Skeletal muscle tissue (tissue), 4 donors: ENCODE data around the gene SPDEF. TPM values are rescaled to one million over a fixed set of nuclear protein-coding genes. Genes with fewer than 3 reads are reported as not detected.
A peak's percentile ranks its signal among the peaks of the same experiment; 100 is the strongest.

Experiments
- H3K27ac ChIP-seq: one replicate; pipeline ENCODE4 v1.7.0; 2013; ENCODE audit warnings: mild to moderate bottlenecking, low read depth, low read length, inconsistent platforms
- H3K27me3 ChIP-seq, 3 donors: one replicate each; pipeline ENCODE4 v1.7.0; 2013; ENCODE audit warnings: low read length in 3 of 3; ENCODE audit not compliant: control insufficient read depth in 3 of 3, insufficient read depth in 3 of 3
- H3K36me3 ChIP-seq, 3 donors: one replicate each; pipeline ENCODE4 v1.7.0; 2013; ENCODE audit warnings: low read length in 3 of 3; ENCODE audit not compliant: control insufficient read depth in 3 of 3, insufficient read depth in 3 of 3
- H3K4me1 ChIP-seq, 3 donors: one replicate each; pipeline ENCODE4 v1.7.0; 2013; ENCODE audit warnings: low read length in 3 of 3, mild to moderate bottlenecking in 3 of 3; ENCODE audit not compliant: control insufficient read depth in 3 of 3, insufficient read depth in 3 of 3
- H3K4me3 ChIP-seq, 3 donors: one replicate each; pipeline ENCODE4 v1.7.0; 2013; ENCODE audit warnings: low read length in 3 of 3
- H3K9ac ChIP-seq, 3 donors: one replicate each; pipeline ENCODE4 v1.7.0; 2013; ENCODE audit warnings: low read length in 3 of 3, mild to moderate bottlenecking in 3 of 3, moderate library complexity in 2 of 3, low read depth in 1 of 3
- H3K9me3 ChIP-seq, 3 donors: one replicate each; pipeline ENCODE4 v1.7.0; 2013; ENCODE audit warnings: low read length in 3 of 3; ENCODE audit not compliant: control insufficient read depth in 3 of 3
- total RNA-seq: library from RNA; depleted of rRNA; stranded (reverse); fragments of >200 nt; gene quantifications from one replicate; pipeline ENCODE4 v1.2.3, GENCODE V29; 2014
- donor health status: Osteomylitis.

Gene SPDEF
- total RNA-seq, 1 donor from 2014 or later = not detected

- Histone ChIP-seq H3K27me3 (peaks cover 16 to 22% (median 21%) of the 10 kb centered on the region in 3 donors), H3K9ac (no peak overlapping the region), H3K36me3 (no peaks in the 10 kb centered on the region), H3K4me3 (no peak overlapping the region), H3K27ac (no peak overlapping the region), H3K9me3 (peaks cover 0 to 2% (median 0%) of the 10 kb centered on the region in 3 donors), H3K4me1 (no peaks in the 10 kb centered on the region)
These were observed 44.8 kb downstream of the SPDEF start for GRCh38 chr6:34511214-34511914.

- Histone ChIP-seq H3K36me3 (no peaks in the 10 kb centered on the region), H3K27ac (no peak overlapping the region)
These were observed 45.8 kb downstream of the SPDEF start for GRCh38 chr6:34510299-34510698.

GRCh38 chr6:34509782-34510181 lies 46.3 kb downstream of the SPDEF start:
- H3K36me3 ChIP-seq = no peaks in the 10 kb centered on the region
- H3K9me3 ChIP-seq = peaks cover 0 to 2% (median 0%) of the 10 kb centered on the region in 3 donors
- H3K27me3 ChIP-seq = peaks cover 8 to 12% (median 10%) of the 10 kb centered on the region in 3 donors
- H3K4me3 ChIP-seq = no peak overlapping the region
- no peaks in the 10 kb centered on the region for H3K4me1 ChIP-seq
- no peak overlapping the region for H3K27ac ChIP-seq
- H3K9ac ChIP-seq = no peak overlapping the region

More at GRCh38 chr6:34510299-34510698, 45.8 kb downstream of the SPDEF start:
- Histone ChIP-seq H3K4me1 (no peaks in the 10 kb centered on the region), H3K4me3 (no peak overlapping the region), H3K9ac (no peak overlapping the region), H3K9me3 (peaks cover 0 to 2% (median 0%) of the 10 kb centered on the region in 3 donors), H3K27me3 (peaks cover 12 to 17% (median 15%) of the 10 kb centered on the region in 3 donors)

DNA sequence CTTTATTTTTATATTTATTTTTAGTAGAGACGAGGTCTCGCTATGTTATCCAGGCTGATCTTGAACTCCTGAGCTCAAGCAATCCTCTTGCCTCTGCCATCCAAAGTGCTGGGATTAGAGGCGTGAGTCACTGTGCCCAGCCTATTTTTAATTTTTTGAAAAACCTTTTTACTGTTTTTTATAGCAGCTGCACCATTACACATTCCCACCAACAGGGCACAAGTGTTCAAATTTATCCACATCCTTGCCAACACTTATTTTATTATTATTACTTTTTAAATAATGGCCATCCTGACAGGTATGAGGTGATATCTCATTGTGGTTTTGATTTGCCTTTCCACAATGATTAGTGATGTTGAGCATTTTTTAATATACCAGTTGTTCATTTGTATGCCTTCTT lies 47.7 kb downstream of the SPDEF start:
- H3K27me3 ChIP-seq = peaks cover 0 to 2% (median 0%) of the 10 kb centered on the region in 3 donors
- no peak overlapping the region for H3K27ac ChIP-seq
- H3K4me3 ChIP-seq = no peak overlapping the region
- H3K9me3 ChIP-seq = peaks cover 0 to 2% (median under 1%) of the 10 kb centered on the region in 3 donors
- H3K9ac ChIP-seq = no peak overlapping the region
- H3K36me3 ChIP-seq = no peaks in the 10 kb centered on the region
- no peaks in the 10 kb centered on the region for H3K4me1 ChIP-seq

DNA sequence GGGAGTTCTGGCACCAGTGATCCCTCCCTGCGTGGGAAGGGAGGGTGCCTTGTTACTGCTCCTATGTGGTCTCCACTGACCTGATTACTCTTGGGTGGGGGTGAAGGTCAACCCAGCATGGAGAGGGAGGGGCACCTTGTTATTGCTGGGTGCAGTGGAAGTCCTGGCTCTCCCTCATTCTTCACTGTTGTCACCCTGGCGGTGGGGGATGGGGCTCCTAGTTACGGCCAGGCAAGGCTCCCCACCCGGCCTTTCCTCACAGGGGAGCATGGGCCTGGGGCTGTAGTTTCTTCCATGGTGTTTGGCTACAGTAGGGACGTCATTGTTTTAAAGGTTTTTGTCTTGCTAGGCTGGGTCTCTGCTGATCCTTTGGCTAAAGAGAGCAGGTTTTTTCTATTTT lies 49.4 kb downstream of the SPDEF start:
- Histone ChIP-seq H3K9me3 (peaks cover 0 to 5% (median 5%) of the 10 kb centered on the region in 3 donors), H3K4me1 (no peaks in the 10 kb centered on the region), H3K27me3 (no peaks in the 10 kb centered on the region), H3K36me3 (no peaks in the 10 kb centered on the region), H3K9ac (no peak overlapping the region), H3K4me3 (no peak overlapping the region), H3K27ac (no peak overlapping the region)

- H3K27ac ChIP-seq = no peak overlapping the region
- H3K36me3 ChIP-seq = no peaks in the 10 kb centered on the region
- H3K9me3 ChIP-seq = peaks cover 3 to 7% (median 6%) of the 10 kb centered on the region in 3 donors
- H3K27me3 ChIP-seq = no peaks in the 10 kb centered on the region
- no peak overlapping the region for H3K4me3 ChIP-seq
- no peaks in the 10 kb centered on the region for H3K4me1 ChIP-seq
- H3K9ac ChIP-seq = no peak overlapping the region
These were observed 58.7 kb downstream of the SPDEF start for GRCh38 chr6:34497411-34497810.

- H3K27me3 ChIP-seq = no peaks in the 10 kb centered on the region
- H3K9ac ChIP-seq = no peak overlapping the region
- no peak overlapping the region for H3K27ac ChIP-seq
- H3K4me3 ChIP-seq = no peak overlapping the region
- H3K9me3 ChIP-seq = peaks cover 0 to 7% (median 3%) of the 10 kb centered on the region in 3 donors
- peaks cover 0 to 2% (median 0%) of the 10 kb centered on the region in 3 donors for H3K4me1 ChIP-seq
- H3K36me3 ChIP-seq = no peaks in the 10 kb centered on the region
These were observed 59.9 kb downstream of the SPDEF start for GRCh38 chr6:34496103-34496685.

GRCh38 chr6:34494973-34495372 lies 61.2 kb downstream of the SPDEF start:
- Histone ChIP-seq H3K27ac (no peak overlapping the region), H3K27me3 (no peaks in the 10 kb centered on the region), H3K4me1 (peaks cover 0 to 13% (median 8%) of the 10 kb centered on the region in 3 donors), H3K9me3 (peaks cover 0 to 3% (median 0%) of the 10 kb centered on the region in 3 donors), H3K9ac (no peak overlapping the region), H3K36me3 (no peaks in the 10 kb centered on the region), H3K4me3 (no peak overlapping the region)

GRCh38 chr6:34493344-34493743 lies 62.8 kb downstream of the SPDEF start:
- no peaks in the 10 kb centered on the region for H3K36me3 ChIP-seq
- no peaks in the 10 kb centered on the region for H3K9me3 ChIP-seq
- no peak overlapping the region for H3K9ac ChIP-seq
- H3K27me3 ChIP-seq = no peaks in the 10 kb centered on the region
- H3K4me1 ChIP-seq = peaks cover 0 to 13% (median 8%) of the 10 kb centered on the region in 3 donors
- no peak overlapping the region for H3K4me3 ChIP-seq
- no peak overlapping the region for H3K27ac ChIP-seq

DNA sequence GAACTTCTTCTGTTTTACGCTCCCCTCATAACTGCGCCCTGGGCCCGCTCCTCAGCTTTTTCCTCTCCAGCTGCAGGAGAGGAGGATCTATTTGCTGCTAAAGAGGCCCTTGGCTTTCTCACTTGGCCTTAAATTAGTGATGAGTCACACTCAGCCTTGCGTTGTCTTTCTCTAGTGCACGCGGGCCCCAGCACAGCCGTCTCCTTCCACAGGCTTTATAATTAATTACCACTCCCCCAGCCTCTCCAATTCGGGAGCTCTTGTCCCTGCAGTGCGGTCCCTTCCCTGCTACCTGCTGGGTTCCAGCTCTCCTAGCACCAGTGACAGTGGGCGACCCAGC lies 65.1 kb downstream of the SPDEF start:
- no peaks in the 10 kb centered on the region for H3K27me3 ChIP-seq
- H3K9me3 ChIP-seq = no peaks in the 10 kb centered on the region
- H3K36me3 ChIP-seq = no peaks in the 10 kb centered on the region
- H3K9ac ChIP-seq = peak overlapping the region in 2 of 3 donors; percentile 33 to 74
- H3K4me3 ChIP-seq = peak overlapping the region in 1 of 3 donors; percentile 54
- peaks cover 0 to 13% (median 8%) of the 10 kb centered on the region in 3 donors for H3K4me1 ChIP-seq
- peak overlapping the region; percentile 60 for H3K27ac ChIP-seq
